OCI-LY3 (cell line): Measurements from ENCODE around the gene VPS45.

Experiments used
- H2AFZ ChIP-seq: fragments of 200-600, 300-600 bp; shearing (Covaris generic); 2 replicates; pipeline ENCODE4 v1.6.0; 2014; ENCODE audit warnings: antibody characterized with exemption, low read depth, low read length
- H3K27ac ChIP-seq: fragments of 200-600, 300-600 bp; sonication (generic); 2 replicates; pipeline ENCODE4 v1.5.1; 2014; ENCODE audit warnings: mild to moderate bottlenecking, low read length, moderate library complexity, mixed read lengths
- H3K27me3 ChIP-seq: fragments of 200-600, 300-600 bp; sonication (generic); 2 replicates; pipeline ENCODE4 v1.6.1; 2014; ENCODE audit warnings: low read depth, low read length, mixed read lengths
- H3K36me3 ChIP-seq: fragments of 200-600, 300-600 bp; sonication (generic); replicated peaks from 2 replicates; pipeline ENCODE3; 2014; ENCODE audit warnings: low read depth, low read length, mixed read lengths
- H3K4me1 ChIP-seq: fragments of 300-600, 200-600 bp; sonication (generic); 2 replicates; pipeline ENCODE4 v1.6.1; 2014; ENCODE audit warnings: low read length, mixed read lengths
- H3K4me2 ChIP-seq: fragments of 200-600, 300-600 bp; sonication (generic); 2 replicates; pipeline ENCODE4 v1.6.1; 2014; ENCODE audit warnings: low read length, mixed read lengths
- H3K4me3 ChIP-seq: fragments of 300-600, 200-600 bp; sonication (generic); 2 replicates; pipeline ENCODE4 v1.5.1; 2014; ENCODE audit warnings: antibody characterized with exemption, mild to moderate bottlenecking, low read length, moderate library complexity
- H3K79me2 ChIP-seq: fragments of 300-600, 200-600 bp; shearing (Covaris generic); 2 replicates; pipeline ENCODE4 v1.6.1; 2014; ENCODE audit warnings: mild to moderate bottlenecking, low read length, mixed read lengths
- H3K9ac ChIP-seq: fragments of 300-600, 200-600 bp; shearing (Covaris generic); 2 replicates; pipeline ENCODE4 v1.6.0; 2014; ENCODE audit warnings: mild to moderate bottlenecking, low read length, moderate library complexity
- H3K9me3 ChIP-seq: fragments of 200-600, 300-600 bp; shearing (Covaris generic); 2 replicates; pipeline ENCODE4 v1.6.1; 2014; ENCODE audit warnings: low read length, mixed read lengths; ENCODE audit not compliant: insufficient read depth
- H4K20me1 ChIP-seq: fragments of 200-600, 300-600 bp; sonication (generic); 2 replicates; pipeline ENCODE4 v1.6.1; 2016; ENCODE audit warnings: low read length, mixed read lengths; ENCODE audit not compliant: insufficient read depth
- CTCF ChIP-seq: fragments of 200-600, 300-600 bp; sonication (generic); IDR thresholded peaks from 2 replicates; pipeline ENCODE4 v1.5.1; 2014; ENCODE audit warnings: antibody characterized with exemption, low read length, low read depth
- EZH2phosphoT487 ChIP-seq: fragments of 200-600 bp; shearing (Covaris generic); IDR thresholded peaks from 2 replicates; pipeline ENCODE4 v1.6.1; 2018; ENCODE audit warnings: antibody characterized with exemption, mixed run types, low read depth

Gene VPS45

GRCh38 chr1:150176593-150176992, 109.0 kb downstream of the VPS45 start:
- no peaks in the 10 kb centered on the region for H4K20me1 ChIP-seq
- no peaks in the 10 kb centered on the region for H3K9me3 ChIP-seq
- H3K9ac ChIP-seq: no peak overlapping the region
- TF ChIP-seq EZH2phosphoT487 (no peak), CTCF (no peak)
- no peaks in the 10 kb centered on the region for H3K4me1 ChIP-seq
- H3K4me3 ChIP-seq: no peak overlapping the region
- no peak overlapping the region for H3K4me2 ChIP-seq
- H3K27me3 ChIP-seq: no peaks in the 10 kb centered on the region
- no peaks in the 10 kb centered on the region for H3K79me2 ChIP-seq
- no peak overlapping the region for H2AFZ ChIP-seq
- H3K36me3 ChIP-seq: no peaks in the 10 kb centered on the region
- no peak overlapping the region for H3K27ac ChIP-seq

- H4K20me1 ChIP-seq: no peaks in the 10 kb centered on the region
- 0 out of 2 replicates have a peak, but pooled peaks cover 6% of the 10 kb centered on the region for H3K4me1 ChIP-seq
- H3K27ac ChIP-seq: no peak overlapping the region
- no peak overlapping the region for H2AFZ ChIP-seq
- H3K9me3 ChIP-seq: no peaks in the 10 kb centered on the region
- no peaks in the 10 kb centered on the region for H3K27me3 ChIP-seq
- H3K9ac ChIP-seq: no peak overlapping the region
- no peak for TF ChIP-seq CTCF
- TF ChIP-seq EZH2phosphoT487: no peak
- no peaks in the 10 kb centered on the region for H3K79me2 ChIP-seq
- H3K36me3 ChIP-seq: no peaks in the 10 kb centered on the region
- no peak overlapping the region for H3K4me2 ChIP-seq
- no peak overlapping the region for H3K4me3 ChIP-seq
Observed at GRCh38 chr1:150178548-150178947, 111.0 kb downstream of the VPS45 start.

GRCh38 chr1:150179867-150180266, 112.3 kb downstream of the VPS45 start:
- Histone ChIP-seq H3K4me2 (no peak overlapping the region), H2AFZ (no peak overlapping the region), H3K9me3 (no peaks in the 10 kb centered on the region), H3K27me3 (no peaks in the 10 kb centered on the region), H3K9ac (no peak overlapping the region), H3K79me2 (no peaks in the 10 kb centered on the region), H3K4me1 (0 out of 2 replicates have a peak, but pooled peaks cover 6% of the 10 kb centered on the region), H3K27ac (no peak overlapping the region), H4K20me1 (no peaks in the 10 kb centered on the region), H3K36me3 (no peaks in the 10 kb centered on the region), H3K4me3 (no peak overlapping the region)
- TF ChIP-seq EZH2phosphoT487 (no peak), CTCF (no peak)

- Histone ChIP-seq H3K27ac (no peak overlapping the region), H2AFZ (no peak overlapping the region), H3K9me3 (no peaks in the 10 kb centered on the region), H3K27me3 (no peaks in the 10 kb centered on the region), H3K9ac (no peak overlapping the region), H3K79me2 (no peaks in the 10 kb centered on the region), H4K20me1 (no peaks in the 10 kb centered on the region), H3K4me1 (0 out of 2 replicates have a peak, but pooled peaks cover 6% of the 10 kb centered on the region), H3K36me3 (no peaks in the 10 kb centered on the region), H3K4me3 (no peak overlapping the region), H3K4me2 (no peak overlapping the region)
- TF ChIP-seq EZH2phosphoT487 (no peak), CTCF (no peak)
Observed at GRCh38 chr1:150180474-150180873, 112.9 kb downstream of the VPS45 start.
